GM12872 (cell line): Measurements from ENCODE around the gene GRN.
A peak's percentile ranks its signal among the peaks of the same experiment; 100 is the strongest.

Experiments used
- TF ChIP-seq, protein P1 (sequence below): IDR thresholded peaks from 3 replicates; pipeline ENCODE4 v1.5.1; 2011; ENCODE audit warnings: low read depth, mild to moderate bottlenecking, low read length, moderate library complexity; ENCODE audit not compliant: insufficient read depth

Gene GRN

DNA sequence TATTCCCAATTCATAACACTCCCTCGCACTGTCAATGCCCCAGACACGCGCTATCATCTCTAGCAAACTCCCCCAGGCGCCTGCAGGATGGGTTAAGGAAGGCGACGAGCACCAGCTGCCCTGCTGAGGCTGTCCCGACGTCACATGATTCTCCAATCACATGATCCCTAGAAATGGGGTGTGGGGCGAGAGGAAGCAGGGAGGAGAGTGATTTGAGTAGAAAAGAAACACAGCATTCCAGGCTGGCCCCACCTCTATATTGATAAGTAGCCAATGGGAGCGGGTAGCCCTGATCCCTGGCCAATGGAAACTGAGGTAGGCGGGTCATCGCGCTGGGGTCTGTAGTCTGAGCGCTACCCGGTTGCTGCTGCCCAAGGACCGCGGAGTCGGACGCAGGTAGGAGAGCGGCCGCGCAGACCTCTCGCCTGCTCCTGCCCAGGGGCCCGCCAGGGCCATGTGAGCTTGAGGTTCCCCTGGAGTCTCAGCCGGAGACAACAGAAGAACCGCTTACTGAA, at the start of gene GRN:
Gene GRN (plus strand): TSS at position 364 of the 515 bp plus-strand sequence. CDS start 3,863 bp downstream, outside the sequence.
- TF ChIP-seq, protein P1, sequence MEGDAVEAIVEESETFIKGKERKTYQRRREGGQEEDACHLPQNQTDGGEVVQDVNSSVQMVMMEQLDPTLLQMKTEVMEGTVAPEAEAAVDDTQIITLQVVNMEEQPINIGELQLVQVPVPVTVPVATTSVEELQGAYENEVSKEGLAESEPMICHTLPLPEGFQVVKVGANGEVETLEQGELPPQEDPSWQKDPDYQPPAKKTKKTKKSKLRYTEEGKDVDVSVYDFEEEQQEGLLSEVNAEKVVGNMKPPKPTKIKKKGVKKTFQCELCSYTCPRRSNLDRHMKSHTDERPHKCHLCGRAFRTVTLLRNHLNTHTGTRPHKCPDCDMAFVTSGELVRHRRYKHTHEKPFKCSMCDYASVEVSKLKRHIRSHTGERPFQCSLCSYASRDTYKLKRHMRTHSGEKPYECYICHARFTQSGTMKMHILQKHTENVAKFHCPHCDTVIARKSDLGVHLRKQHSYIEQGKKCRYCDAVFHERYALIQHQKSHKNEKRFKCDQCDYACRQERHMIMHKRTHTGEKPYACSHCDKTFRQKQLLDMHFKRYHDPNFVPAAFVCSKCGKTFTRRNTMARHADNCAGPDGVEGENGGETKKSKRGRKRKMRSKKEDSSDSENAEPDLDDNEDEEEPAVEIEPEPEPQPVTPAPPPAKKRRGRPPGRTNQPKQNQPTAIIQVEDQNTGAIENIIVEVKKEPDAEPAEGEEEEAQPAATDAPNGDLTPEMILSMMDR: 0 out of 3 replicates have a peak, but pooled peaks have one; percentile 7

DNA sequence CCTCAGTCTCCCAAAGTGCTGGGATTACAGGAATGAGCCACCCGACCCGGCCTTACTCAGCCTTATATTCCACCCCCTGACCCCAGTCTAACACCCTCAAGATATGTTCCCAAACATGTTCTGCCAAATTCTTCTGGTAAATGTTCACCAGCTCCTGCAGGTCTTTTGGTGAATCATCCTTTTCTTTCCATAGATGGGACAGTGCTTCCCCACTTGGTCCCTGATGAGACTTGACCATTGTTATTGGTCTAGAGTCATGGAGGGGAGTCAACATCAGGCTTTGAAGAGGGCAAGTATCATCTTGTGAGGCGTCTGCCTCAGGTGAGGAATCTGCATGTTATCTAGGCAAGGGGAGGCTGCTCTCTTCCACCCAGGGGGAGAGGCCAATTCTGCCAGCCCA, 47.1 kb upstream of the GRN start:
- TF ChIP-seq, protein P1: no peak

DNA sequence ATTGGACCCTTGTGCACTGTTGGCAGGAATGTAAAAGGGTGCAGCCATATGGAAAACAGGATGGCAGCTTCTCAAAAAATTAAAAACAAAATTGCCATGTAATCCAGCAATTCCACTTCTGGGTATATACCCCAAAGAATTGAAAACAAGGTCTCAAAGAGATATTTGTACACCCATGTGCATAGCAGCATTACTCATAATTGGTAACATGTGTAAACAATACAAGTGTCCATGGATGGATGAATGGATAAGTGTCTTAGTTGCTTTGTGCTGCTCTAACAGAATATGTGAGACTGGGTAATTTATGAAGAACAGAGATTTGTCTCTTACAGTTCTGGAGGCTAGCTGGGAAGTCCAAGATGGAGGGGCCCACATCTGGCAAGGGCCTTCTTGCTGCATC, 40.5 kb upstream of the GRN start:
- TF ChIP-seq, protein P1: no peak

DNA sequence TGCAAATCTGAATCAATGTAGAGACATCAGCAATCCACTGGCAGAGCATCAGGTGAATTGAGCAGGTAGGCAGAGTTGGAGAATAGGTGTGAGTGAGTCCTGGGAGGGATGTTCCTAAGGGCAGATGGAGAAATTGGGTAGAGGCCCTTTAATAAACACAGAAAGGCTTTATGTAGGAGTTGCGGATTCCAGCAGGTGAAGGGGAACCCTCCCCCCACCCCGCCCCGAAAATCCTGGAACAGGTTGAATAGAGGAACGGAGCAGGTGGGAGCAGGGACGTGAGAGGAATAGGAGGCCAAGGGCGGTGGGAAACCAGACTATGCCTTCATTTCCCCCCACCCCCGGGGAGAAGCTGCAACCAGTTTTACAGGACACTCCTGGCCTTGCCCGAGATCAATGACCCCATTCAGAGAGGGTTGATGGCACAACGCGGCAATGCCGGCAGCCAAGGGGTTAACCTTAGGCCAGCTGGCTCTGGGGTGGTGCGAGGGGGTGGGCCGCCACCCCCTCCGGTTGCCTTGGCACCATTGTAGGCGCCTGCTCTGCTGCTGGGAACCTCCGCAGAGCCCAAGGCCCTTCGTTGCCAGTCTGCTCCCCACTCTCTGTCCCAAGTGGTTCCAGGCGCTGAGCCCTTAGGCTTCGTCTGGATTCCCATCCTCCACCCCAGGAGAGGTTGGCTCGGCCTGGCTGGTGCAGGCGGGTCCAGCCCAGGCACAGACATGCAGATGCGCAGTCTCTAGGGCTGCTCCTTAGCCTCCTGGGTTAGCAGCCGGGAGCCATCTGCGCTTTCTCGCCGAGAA, 37.5 kb upstream of the GRN start:
- TF ChIP-seq, protein P1: no peak

DNA sequence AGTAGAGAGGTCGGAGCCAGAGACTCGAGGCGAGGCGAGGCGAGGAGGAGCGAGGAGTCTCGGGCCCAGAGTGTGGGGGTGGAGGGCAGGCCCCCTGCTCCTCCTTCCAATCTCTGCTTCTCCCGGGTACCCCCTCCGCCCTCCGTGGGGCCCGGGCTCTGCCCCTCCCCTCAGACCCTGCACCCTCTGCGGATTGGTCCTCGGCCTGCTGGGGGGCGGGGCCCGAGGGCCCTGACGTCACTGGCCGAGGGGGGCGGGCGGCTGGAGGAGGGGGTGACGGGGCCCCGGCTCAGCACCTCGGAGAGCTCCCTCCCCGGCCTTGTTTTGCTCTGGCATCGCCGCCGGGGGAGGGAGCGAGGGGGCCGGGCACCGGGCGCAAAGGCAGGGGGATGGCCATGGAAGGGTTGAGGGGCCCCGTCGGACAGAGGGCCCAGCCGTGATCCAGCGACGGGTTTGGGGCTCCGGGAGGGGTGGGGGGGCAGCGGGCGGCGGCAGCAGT, 36.7 kb upstream of the GRN start, which contains the start of gene RUNDC3A:
Gene RUNDC3A (plus strand): TSS at position 282 of the 499 bp plus-strand sequence. CDS start 232 bp downstream, outside the sequence.
- TF ChIP-seq, protein P1: no peak

DNA sequence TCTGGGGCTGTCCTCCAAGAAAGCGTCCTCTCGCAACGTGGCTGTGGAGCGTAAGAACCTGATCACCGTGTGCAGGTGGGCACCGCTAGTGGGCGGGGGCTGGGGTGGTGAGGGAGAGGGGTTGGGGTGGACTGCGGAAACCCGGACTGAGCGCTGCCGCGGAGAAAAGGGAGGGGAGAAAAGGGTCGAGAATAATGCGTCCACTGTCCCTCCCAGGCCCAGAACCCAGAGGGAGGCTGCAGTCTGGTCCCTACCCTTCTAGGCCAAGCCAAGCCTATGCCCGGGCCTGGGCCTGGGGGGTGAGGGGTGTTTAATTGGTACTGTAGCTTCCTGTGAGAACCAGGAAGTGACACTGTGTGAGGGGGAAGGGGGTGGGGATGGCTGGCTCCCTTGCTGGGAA, 36.2 kb upstream of the GRN start:
- TF ChIP-seq, protein P1: no peak

DNA sequence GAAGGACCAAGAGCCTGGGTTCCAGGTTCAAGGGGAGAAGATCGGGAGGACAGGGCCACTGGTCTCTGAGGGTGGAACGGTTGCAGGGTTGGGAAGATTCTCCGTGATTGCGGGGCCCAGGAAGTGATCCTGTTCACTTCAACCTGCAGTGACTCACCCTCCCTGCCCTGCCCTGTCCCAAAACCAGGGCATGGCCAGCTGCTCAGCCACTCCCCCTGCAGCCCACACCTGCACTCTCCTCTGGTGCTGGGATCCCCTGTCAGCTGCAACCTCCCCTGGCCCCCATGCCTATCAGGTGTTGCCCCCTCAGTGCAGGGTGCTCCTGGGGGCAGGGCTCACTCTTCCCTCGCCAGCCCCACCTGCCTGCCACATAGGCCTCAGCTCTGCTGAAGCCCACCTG, 35.6 kb upstream of the GRN start:
- TF ChIP-seq, protein P1: no peak
